Endothelial cell of umbilical vein (primary cell): Measurements from ENCODE around the gene EXOC3. TPM values are rescaled to one million over a fixed set of nuclear protein-coding genes. Genes with fewer than 3 reads are reported as not detected.

Experiments used
- BruUV-seq: library from RNA; stranded (reverse); fragments of 400-500 nt; replicated peaks from 2 replicates; lab custom pipeline; 2021; lab: Mats Ljungman, UMichigan
- CTCF ChIA-PET: fragments of 300-600, 350-600 bp; sonication (Branson Sonifier 250); formaldehyde crosslinking; loops from one replicate; lab custom pipeline; 2021; ENCODE audit warnings: antibody characterized with exemption, inconsistent platforms; lab: Charles Lee
- POLR2A ChIA-PET: fragments of 300-600, 350-600 bp; sonication (Branson Sonifier 250); formaldehyde crosslinking; loops from one replicate; lab custom pipeline; 2021; ENCODE audit warnings: antibody characterized with exemption, inconsistent platforms; lab: Charles Lee
- DNase-seq: peaks from one replicate; pipeline ENCODE4 v3.0.0-alpha.2; 2011; ENCODE audit warnings: low read depth, low spot score
- FAIRE-seq: peaks from 2 replicates; lab custom pipeline; 2011; peaks lifted over from hg19 to GRCh38; lab: Jason Lieb, UNC
- H2AFZ ChIP-seq: 2 replicates; pipeline ENCODE4 v1.6.0; 2012; ENCODE audit warnings: low read depth, low read length, control low read depth, inconsistent platforms
- H3K27ac ChIP-seq: 2 replicates; pipeline ENCODE4 v1.5.1; 2011; ENCODE audit warnings: low read depth, mild to moderate bottlenecking, control low read depth, low read length, moderate library complexity; ENCODE audit not compliant: insufficient read depth
- H3K27me3 ChIP-seq, 2 experiments: 2 replicates each; pipeline versions ENCODE4 v1.6.0 to v1.6.1; 2011; ENCODE audit warnings: low read length in 2 of 2, mixed read lengths in 1 of 2; ENCODE audit not compliant: control insufficient read depth in 2 of 2, insufficient read depth in 2 of 2
- H3K36me3 ChIP-seq, 2 experiments: 2 replicates in 1 of 2; 3 replicates in 1 of 2; pipeline ENCODE4 v1.5.1; 2011; ENCODE audit warnings: low read length in 2 of 2, mild to moderate bottlenecking in 1 of 2, moderate library complexity in 1 of 2; ENCODE audit not compliant: control insufficient read depth in 2 of 2, insufficient read depth in 2 of 2; ENCODE audit errors: extremely low read depth in 1 of 2
- H3K4me1 ChIP-seq: 3 replicates; pipeline ENCODE4 v1.5.1; 2011; ENCODE audit warnings: mild to moderate bottlenecking, low read length; ENCODE audit not compliant: control insufficient read depth, insufficient read depth; ENCODE audit errors: extremely low read depth
- H3K4me2 ChIP-seq: 2 replicates; pipeline ENCODE4 v1.6.1; 2011; ENCODE audit warnings: low read length, control low read depth, mixed read lengths; ENCODE audit not compliant: insufficient read depth
- H3K4me3 ChIP-seq, 3 experiments: fragments of 200-600 bp in 1 of 3; sonication (generic), shearing (Covaris generic) in 1 of 3; replicated peaks in 1 of 3; 2 replicates each; pipeline ENCODE4 v1.5.1; 2011 to 2016; ENCODE audit warnings: control low read depth in 3 of 3, low read length in 3 of 3, mild to moderate bottlenecking in 2 of 3, inconsistent platforms in 1 of 3, low read depth in 1 of 3, moderate library complexity in 1 of 3; ENCODE audit not compliant: insufficient read depth in 1 of 3
- H3K79me2 ChIP-seq: 2 replicates; pipeline ENCODE4 v1.6.0; 2012; ENCODE audit warnings: low read length, inconsistent platforms; ENCODE audit not compliant: control insufficient read depth, insufficient read depth
- H3K9ac ChIP-seq: replicated peaks from 2 replicates; pipeline ENCODE3; 2011; ENCODE audit warnings: low read length, control low read depth; ENCODE audit not compliant: insufficient read depth; ENCODE audit errors: extremely low read depth
- H3K9me1 ChIP-seq: replicated peaks from 3 replicates; pipeline ENCODE4 v1.6.0; 2011; ENCODE audit warnings: mild to moderate bottlenecking, low read length; ENCODE audit not compliant: control insufficient read depth, insufficient read depth; ENCODE audit errors: extremely low read depth
- H3K9me3 ChIP-seq: replicated peaks from 2 replicates; pipeline ENCODE4 v1.5.1; 2012; ENCODE audit warnings: low read length, inconsistent platforms; ENCODE audit not compliant: control insufficient read depth, insufficient read depth
- H4K20me1 ChIP-seq: replicated peaks from 2 replicates; pipeline ENCODE3; 2011; ENCODE audit warnings: mild to moderate bottlenecking, low read length; ENCODE audit not compliant: control insufficient read depth, insufficient read depth; ENCODE audit errors: extremely low read depth
- EZH2 ChIP-seq: IDR thresholded peaks from 2 replicates; pipeline ENCODE4 v1.6.1; 2012; ENCODE audit warnings: borderline replicate concordance, low read depth, mild to moderate bottlenecking, moderate library complexity, low read length, inconsistent platforms; ENCODE audit not compliant: severe bottlenecking
- FOS ChIP-seq: IDR thresholded peaks from 2 replicates; pipeline ENCODE4 v1.6.1; 2011; ENCODE audit warnings: mild to moderate bottlenecking, low read length, moderate library complexity, borderline replicate concordance; ENCODE audit not compliant: insufficient read depth
- GATA2 ChIP-seq: IDR thresholded peaks from 2 replicates; pipeline ENCODE4 v1.7.0; 2011; ENCODE audit warnings: low read depth, mild to moderate bottlenecking, moderate library complexity, mixed read lengths, low read length; ENCODE audit not compliant: insufficient read length, insufficient read depth
- JUN ChIP-seq: IDR thresholded peaks from 2 replicates; pipeline ENCODE4 v1.6.1; 2011; ENCODE audit warnings: borderline replicate concordance, low read depth; ENCODE audit not compliant: insufficient read length, insufficient read depth
- MYC ChIP-seq: IDR thresholded peaks from one replicate; pipeline ENCODE4 v1.6.1; 2011; ENCODE audit warnings: mild to moderate bottlenecking, low read depth, low read length
- POLR2A ChIP-seq: IDR thresholded peaks from 2 replicates; pipeline ENCODE4 v1.6.1; 2012; ENCODE audit warnings: low read depth, mild to moderate bottlenecking, control low read depth, low read length
- POLR2AphosphoS5 ChIP-seq: IDR thresholded peaks from 2 replicates; pipeline ENCODE4 v1.6.1; 2012; ENCODE audit warnings: low read depth, mild to moderate bottlenecking, control low read depth, low read length, moderate library complexity; ENCODE audit not compliant: insufficient read depth
- dilution Hi-C: fragments of 300-500 bp; cut with MboI; formaldehyde crosslinking; loops from one replicate; pipeline ENCODE4 v1.15.0; 2019; ENCODE audit warnings: low sequenced_read_pairs; ENCODE audit not compliant: extremely low pct_ligation_motif_present
- intact Hi-C: fragments of 100-400 bp; cut with micrococcal nuclease; formaldehyde crosslinking; loops from one replicate; pipeline ENCODE4 v1.10.0; 2022
- polyA plus RNA-seq, 4 experiments: library from polyadenylated mRNA; depleted of rRNA in 3 of 4; stranded (reverse) in 3 of 4; unstranded in 1 of 4; fragments of >200 nt; gene quantifications; 2 replicates each; pipeline versions ENCODE4 v1.2.1 to v1.2.3, GENCODE V29; 2011 to 2012; ENCODE audit warnings: missing spikeins in 1 of 4
- total RNA-seq: library from RNA; stranded (reverse); gene quantifications from 2 replicates; pipeline ENCODE4 v1.2.3, GENCODE V29; 2021
- TF ChIP-seq, protein P1 (sequence below), 2 donors: IDR thresholded peaks; 1 replicate in 1 of 2; 2 replicates in 1 of 2; pipeline ENCODE4 v1.5.1; 2011; ENCODE audit warnings: low read length in 2 of 2, mild to moderate bottlenecking in 2 of 2, moderate library complexity in 2 of 2, control low read depth in 1 of 2, inconsistent platforms in 1 of 2, low read depth in 1 of 2; ENCODE audit not compliant: insufficient read depth in 1 of 2; ENCODE audit errors: extremely low read depth in 1 of 2
- TF ChIP-seq, protein P2 (sequence below): IDR thresholded peaks from 2 replicates; pipeline ENCODE4 v1.6.1; 2011; ENCODE audit not compliant: insufficient read depth, insufficient read length

EXOC3 gene
- total and polyA plus RNA-seq, 2 donors (not counting 3 experiments of a cell fraction or from before 2014, with no cell fraction given) = 26.4 to 52.9 TPM

DNA sequence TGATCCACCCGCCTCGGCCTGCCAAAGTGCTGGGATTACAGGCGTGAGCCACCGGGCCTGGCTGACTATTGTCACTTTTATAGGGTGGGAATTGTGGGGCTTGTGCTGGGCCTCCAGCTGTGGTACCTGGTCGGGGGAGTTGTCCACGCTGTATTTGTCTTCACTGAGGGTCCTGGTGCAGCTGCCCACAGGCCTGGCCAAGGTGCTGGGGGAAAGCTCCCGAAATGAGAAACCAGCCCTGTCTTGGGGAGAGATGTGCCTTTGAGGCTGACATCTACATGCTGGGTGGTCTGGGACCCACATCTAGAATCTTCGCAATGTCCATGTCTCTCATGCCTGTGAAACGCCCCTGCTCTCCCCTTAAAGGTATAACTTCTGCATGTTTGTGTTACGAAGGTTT is 2.6 kb downstream of the EXOC3 start:
- POLR2A ChIA-PET = no interaction called here
- peaks cover 5 to 15% of the 10 kb centered on the region in 2 experiments for H3K36me3 ChIP-seq
- CTCF ChIA-PET = interaction anchor here (0.6 to 3.7 kb wide), 5 partner anchors 32 to 1199 kb away, joined by 3 to 38 read pairs (median 8); no protein-coding TSS in a partner anchor
- no peak overlapping the region for H3K4me3 ChIP-seq
- dilution Hi-C loops = no loop called here
- H3K4me1 ChIP-seq = peaks cover 10% of the 10 kb centered on the region
- no TSS peak for BruUV-seq
- no peak overlapping the region for H2AFZ ChIP-seq
- H4K20me1 ChIP-seq = no peaks in the 10 kb centered on the region
- H3K4me2 ChIP-seq = no peak overlapping the region
- no peak overlapping the region for H3K27ac ChIP-seq
- H3K9ac ChIP-seq = no peak overlapping the region
- intact Hi-C loops = no loop called here
- TF ChIP-seq, protein P1, sequence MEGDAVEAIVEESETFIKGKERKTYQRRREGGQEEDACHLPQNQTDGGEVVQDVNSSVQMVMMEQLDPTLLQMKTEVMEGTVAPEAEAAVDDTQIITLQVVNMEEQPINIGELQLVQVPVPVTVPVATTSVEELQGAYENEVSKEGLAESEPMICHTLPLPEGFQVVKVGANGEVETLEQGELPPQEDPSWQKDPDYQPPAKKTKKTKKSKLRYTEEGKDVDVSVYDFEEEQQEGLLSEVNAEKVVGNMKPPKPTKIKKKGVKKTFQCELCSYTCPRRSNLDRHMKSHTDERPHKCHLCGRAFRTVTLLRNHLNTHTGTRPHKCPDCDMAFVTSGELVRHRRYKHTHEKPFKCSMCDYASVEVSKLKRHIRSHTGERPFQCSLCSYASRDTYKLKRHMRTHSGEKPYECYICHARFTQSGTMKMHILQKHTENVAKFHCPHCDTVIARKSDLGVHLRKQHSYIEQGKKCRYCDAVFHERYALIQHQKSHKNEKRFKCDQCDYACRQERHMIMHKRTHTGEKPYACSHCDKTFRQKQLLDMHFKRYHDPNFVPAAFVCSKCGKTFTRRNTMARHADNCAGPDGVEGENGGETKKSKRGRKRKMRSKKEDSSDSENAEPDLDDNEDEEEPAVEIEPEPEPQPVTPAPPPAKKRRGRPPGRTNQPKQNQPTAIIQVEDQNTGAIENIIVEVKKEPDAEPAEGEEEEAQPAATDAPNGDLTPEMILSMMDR (IDR thresholded peaks at IDR 0.05; ENCODE audit: extremely low read depth in 1 of 2, insufficient read depth in 1 of 2, low read depth in 1 of 2, low read length in 2 of 2) = no peak
- TF ChIP-seq POLR2AphosphoS5 = no peak
- no peak for TF ChIP-seq JUN
- no peak for TF ChIP-seq EZH2
- TF ChIP-seq FOS = no peak
- no peak for TF ChIP-seq GATA2
- TF ChIP-seq POLR2A = no peak
- no peak for TF ChIP-seq MYC
- TF ChIP-seq, protein P2, sequence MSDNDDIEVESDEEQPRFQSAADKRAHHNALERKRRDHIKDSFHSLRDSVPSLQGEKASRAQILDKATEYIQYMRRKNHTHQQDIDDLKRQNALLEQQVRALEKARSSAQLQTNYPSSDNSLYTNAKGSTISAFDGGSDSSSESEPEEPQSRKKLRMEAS = no peak
- DNase-seq (no peak), FAIRE-seq (no peak)
- no peaks in the 10 kb centered on the region for H3K27me3 ChIP-seq
- H3K9me3 ChIP-seq = no peaks in the 10 kb centered on the region
- H3K79me2 ChIP-seq = peaks cover 12% of the 10 kb centered on the region
- no peaks in the 10 kb centered on the region for H3K9me1 ChIP-seq
